Nephron progenitor cell (in vitro differentiated cells): ENCODE results near the gene CSTF3.

ENCODE experiments used
- DNase-seq: peaks from one replicate; pipeline ENCODE4 v3.0.0; 2021
- H3K27ac Mint-ChIP-seq: 2 replicates; pipeline ENCODE4 v1.8.0; 2021; ENCODE audit warnings: mild to moderate bottlenecking, moderate library complexity, mixed read lengths
- H3K27me3 Mint-ChIP-seq: 2 replicates; pipeline ENCODE4 v1.8.0; 2021; ENCODE audit warnings: mild to moderate bottlenecking, low read depth, mixed read lengths; ENCODE audit not compliant: poor library complexity
- H3K36me3 Mint-ChIP-seq: 2 replicates; pipeline ENCODE4 v1.8.0; 2021; ENCODE audit warnings: low read depth, mixed read lengths
- H3K4me1 Mint-ChIP-seq: 2 replicates; pipeline ENCODE4 v1.8.0; 2021; ENCODE audit warnings: mixed read lengths
- H3K4me3 Mint-ChIP-seq: 2 replicates; pipeline ENCODE4 v1.8.0; 2021; ENCODE audit warnings: mild to moderate bottlenecking, moderate library complexity, mixed read lengths
- H3K9me3 Mint-ChIP-seq: 2 replicates; pipeline ENCODE4 v1.8.0; 2021; ENCODE audit warnings: mild to moderate bottlenecking, moderate library complexity, mixed read lengths
- CTCF ChIP-seq: fragments of 200-600 bp; sonication (generic); IDR thresholded peaks from 2 replicates; pipeline ENCODE4 v1.5.0; 2021; ENCODE audit warnings: antibody characterized with exemption

The CSTF3 gene

GRCh38 chr11:33067294-33067693 lies 94.0 kb downstream of the CSTF3 start:
- DNase-seq: no peak
- no peak for TF ChIP-seq CTCF
- no peaks in the 10 kb centered on the region for H3K9me3 Mint-ChIP-seq
- peaks cover 56% of the 10 kb centered on the region for H3K36me3 Mint-ChIP-seq
- peaks cover 26% of the 10 kb centered on the region for H3K4me1 Mint-ChIP-seq
- peaks cover 6% of the 10 kb centered on the region for H3K27me3 Mint-ChIP-seq
- H3K27ac Mint-ChIP-seq: no peak overlapping the region
- H3K4me3 Mint-ChIP-seq: no peak overlapping the region

- no peaks in the 10 kb centered on the region for H3K9me3 Mint-ChIP-seq
- peak; percentile 88 for TF ChIP-seq CTCF
- H3K27ac Mint-ChIP-seq: no peak overlapping the region
- H3K36me3 Mint-ChIP-seq: peaks cover 41% of the 10 kb centered on the region
- DNase-seq: peak; percentile 75
- peaks cover 6% of the 10 kb centered on the region for H3K27me3 Mint-ChIP-seq
- H3K4me1 Mint-ChIP-seq: peaks cover 24% of the 10 kb centered on the region
- no peak overlapping the region for H3K4me3 Mint-ChIP-seq
These were observed 95.7 kb downstream of the CSTF3 start for GRCh38 chr11:33065445-33066178.

GRCh38 chr11:33064866-33065265 lies 96.4 kb downstream of the CSTF3 start:
- no peak for TF ChIP-seq CTCF
- H3K27ac Mint-ChIP-seq: peak overlapping the region; percentile 95
- H3K27me3 Mint-ChIP-seq: peaks cover 6% of the 10 kb centered on the region
- H3K9me3 Mint-ChIP-seq: no peaks in the 10 kb centered on the region
- peaks cover 24% of the 10 kb centered on the region for H3K4me1 Mint-ChIP-seq
- no peak overlapping the region for H3K4me3 Mint-ChIP-seq
- H3K36me3 Mint-ChIP-seq: peaks cover 37% of the 10 kb centered on the region
- DNase-seq: no peak

GRCh38 chr11:33064033-33064825 lies 97.1 kb downstream of the CSTF3 start:
- H3K4me3 Mint-ChIP-seq: no peak overlapping the region
- H3K9me3 Mint-ChIP-seq: no peaks in the 10 kb centered on the region
- H3K27me3 Mint-ChIP-seq: peaks cover 6% of the 10 kb centered on the region
- peaks cover 24% of the 10 kb centered on the region for H3K4me1 Mint-ChIP-seq
- peak overlapping the region; percentile 95 for H3K27ac Mint-ChIP-seq
- no peak for TF ChIP-seq CTCF
- no peak for DNase-seq
- H3K36me3 Mint-ChIP-seq: peaks cover 39% of the 10 kb centered on the region

GRCh38 chr11:33063326-33063881 lies 97.9 kb downstream of the CSTF3 start:
- Mint-ChIP-seq H3K36me3 (peaks cover 36% of the 10 kb centered on the region), H3K4me1 (peaks cover 24% of the 10 kb centered on the region), H3K27me3 (peaks cover 6% of the 10 kb centered on the region), H3K9me3 (no peaks in the 10 kb centered on the region), H3K4me3 (no peak overlapping the region), H3K27ac (no peak overlapping the region)
- no peak for DNase-seq
- no peak for TF ChIP-seq CTCF
